PFSK-1 (cell line): ENCODE data around the gene CCDC85C.

ENCODE experiments used
- FOXP2 ChIP-seq: optimal IDR thresholded peaks from 2 replicates; pipeline ENCODE3; 2011; ENCODE audit warnings: borderline replicate concordance, control low read depth, inconsistent platforms; ENCODE audit not compliant: insufficient read depth; ENCODE audit errors: extremely low read length, extremely low read depth
- POLR2AphosphoS5 ChIP-seq: IDR thresholded peaks from 2 replicates; pipeline ENCODE4 v1.6.1; 2012; ENCODE audit warnings: low read depth, mild to moderate bottlenecking, control low read depth, low read length, moderate library complexity
- REST ChIP-seq, 2 experiments: IDR thresholded peaks; 2 replicates each; pipeline versions ENCODE4 v1.6.1 to v1.8.0; 2011 to 2012; ENCODE audit warnings: low read depth in 2 of 2, low read length in 2 of 2, control low read depth in 1 of 2, inconsistent platforms in 1 of 2, mild to moderate bottlenecking in 1 of 2, moderate library complexity in 1 of 2; ENCODE audit not compliant: insufficient read depth in 1 of 2
- SIN3A ChIP-seq: IDR thresholded peaks from 2 replicates; pipeline ENCODE4 v1.6.1; 2012; ENCODE audit warnings: mild to moderate bottlenecking, low read length, moderate library complexity, borderline replicate concordance; ENCODE audit not compliant: insufficient read depth
- TAF1 ChIP-seq: IDR thresholded peaks from 2 replicates; pipeline ENCODE4 v1.6.1; 2012; ENCODE audit warnings: low read length, control low read depth, borderline replicate concordance; ENCODE audit not compliant: insufficient read depth

CCDC85C gene

GRCh38 chr14:99531251-99532096 lies 72.5 kb downstream of the CCDC85C start:
- TF ChIP-seq FOXP2: no peak
- no peak for TF ChIP-seq TAF1
- no peak for TF ChIP-seq POLR2AphosphoS5
- TF ChIP-seq SIN3A: 0 out of 2 replicates have a peak, but pooled peaks have one; percentile 34
- TF ChIP-seq REST (IDR thresholded peaks at IDR 0.05; ENCODE audit: insufficient read depth in 1 of 2, low read depth in 2 of 2, low read length in 2 of 2): no peak

- TF ChIP-seq TAF1: no peak
- no peak for TF ChIP-seq REST (IDR thresholded peaks at IDR 0.05; ENCODE audit: insufficient read depth in 1 of 2, low read depth in 2 of 2, low read length in 2 of 2)
- no peak for TF ChIP-seq SIN3A
- TF ChIP-seq FOXP2: no peak
- no peak for TF ChIP-seq POLR2AphosphoS5
Observed at GRCh38 chr14:99530407-99531155, 73.4 kb downstream of the CCDC85C start.

GRCh38 chr14:99529899-99530298 lies 74.1 kb downstream of the CCDC85C start:
- no peak for TF ChIP-seq SIN3A
- no peak for TF ChIP-seq TAF1

- no peak for TF ChIP-seq TAF1
- TF ChIP-seq FOXP2: no peak
- no peak for TF ChIP-seq POLR2AphosphoS5
- TF ChIP-seq SIN3A: no peak
- TF ChIP-seq REST (IDR thresholded peaks at IDR 0.05; ENCODE audit: insufficient read depth in 1 of 2, low read depth in 2 of 2, low read length in 2 of 2): no peak
Observed at GRCh38 chr14:99527427-99528076, 76.5 kb downstream of the CCDC85C start.

- TF ChIP-seq FOXP2: no peak
- no peak for TF ChIP-seq POLR2AphosphoS5
- no peak for TF ChIP-seq REST (IDR thresholded peaks at IDR 0.05; ENCODE audit: insufficient read depth in 1 of 2, low read depth in 2 of 2, low read length in 2 of 2)
- TF ChIP-seq TAF1: no peak
- TF ChIP-seq SIN3A: no peak
Observed at GRCh38 chr14:99527026-99527425, 77.0 kb downstream of the CCDC85C start.
